ENCODE results near the gene PNLIPRP2. TPM values are rescaled to one million over a fixed set of nuclear protein-coding genes. Genes with fewer than 3 reads are reported as not detected.

The PNLIPRP2 gene
- polyA plus RNA-seq, 2 of the 4 experiments (the other 2 are of a cell fraction) = 0.09 TPM; not detected in 1

DNA sequence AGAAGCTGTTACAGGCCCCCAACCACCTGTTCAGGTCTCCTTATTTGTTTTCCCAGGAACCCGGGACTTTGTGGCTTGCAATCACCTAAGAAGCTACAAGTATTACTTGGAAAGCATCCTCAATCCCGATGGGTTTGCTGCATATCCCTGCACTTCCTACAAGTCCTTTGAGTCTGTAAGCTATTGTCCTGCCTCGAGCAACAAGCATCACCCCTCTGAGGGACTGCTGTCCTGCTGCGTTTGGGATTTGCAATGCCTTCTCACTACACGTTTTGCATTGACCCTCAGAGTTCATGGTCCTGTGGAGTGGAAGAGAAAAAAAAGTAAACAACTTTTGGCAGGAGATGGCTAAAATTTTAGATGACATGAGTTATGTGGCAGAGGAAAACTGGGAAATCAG is 20.8 kb upstream of the PNLIPRP2 start:
- no peak overlapping the region for H3K27ac ChIP-seq
- 7% methylated on average over 5 of the region's 5 CpGs for WGBS (ENCODE audit: missing lambda C conversion rate)
- no peak overlapping the region for H3K4me2 ChIP-seq
- POLR2A ChIA-PET = no interaction called here
- no peak for ATAC-seq
- H3K4me3 ChIP-seq = no peak overlapping the region
- no peaks in the 10 kb centered on the region for H3K4me1 ChIP-seq
- TF ChIP-seq, protein P1, sequence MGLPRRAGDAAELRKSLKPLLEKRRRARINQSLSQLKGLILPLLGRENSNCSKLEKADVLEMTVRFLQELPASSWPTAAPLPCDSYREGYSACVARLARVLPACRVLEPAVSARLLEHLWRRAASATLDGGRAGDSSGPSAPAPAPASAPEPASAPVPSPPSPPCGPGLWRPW (IDR thresholded peaks at IDR 0.05) = no peak
- TF ChIP-seq ESRRA (IDR thresholded peaks at IDR 0.05; ENCODE audit: borderline replicate concordance, low read length) (no peak), RAD21 (conservative IDR thresholded peaks at IDR 0.05 in 1 of 2, IDR thresholded peaks at IDR 0.05 in 1 of 2) (no peak), MYC (IDR thresholded peaks at IDR 0.05; ENCODE audit: borderline replicate concordance, low read length) (no peak), ZSCAN20 (CRISPR knock-in tag; IDR thresholded peaks at IDR 0.05) (no peak), JUN (IDR thresholded peaks at IDR 0.05) (no peak), MAZ (IDR thresholded peaks at IDR 0.05; ENCODE audit: borderline replicate concordance, low read depth, low read length) (no peak), RCOR1 (IDR thresholded peaks at IDR 0.05; ENCODE audit: low read depth, low read length) (no peak), NR3C1 (IDR thresholded peaks at IDR 0.05) (no peak), FOXS1 (CRISPR knock-in tag; IDR thresholded peaks at IDR 0.05) (no peak), NPAS2 (CRISPR knock-in tag; IDR thresholded peaks at IDR 0.05; ENCODE audit: borderline replicate concordance) (no peak), HDAC2 (IDR thresholded peaks at IDR 0.05) (no peak), HOXB13 (CRISPR knock-in tag; IDR thresholded peaks at IDR 0.05; ENCODE audit: low read depth) (no peak), SMC3 (IDR thresholded peaks at IDR 0.05) (no peak)
- TF ChIP-seq, protein P2, sequence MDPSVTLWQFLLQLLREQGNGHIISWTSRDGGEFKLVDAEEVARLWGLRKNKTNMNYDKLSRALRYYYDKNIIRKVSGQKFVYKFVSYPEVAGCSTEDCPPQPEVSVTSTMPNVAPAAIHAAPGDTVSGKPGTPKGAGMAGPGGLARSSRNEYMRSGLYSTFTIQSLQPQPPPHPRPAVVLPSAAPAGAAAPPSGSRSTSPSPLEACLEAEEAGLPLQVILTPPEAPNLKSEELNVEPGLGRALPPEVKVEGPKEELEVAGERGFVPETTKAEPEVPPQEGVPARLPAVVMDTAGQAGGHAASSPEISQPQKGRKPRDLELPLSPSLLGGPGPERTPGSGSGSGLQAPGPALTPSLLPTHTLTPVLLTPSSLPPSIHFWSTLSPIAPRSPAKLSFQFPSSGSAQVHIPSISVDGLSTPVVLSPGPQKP (IDR thresholded peaks at IDR 0.05; ENCODE audit: low read depth, low read length) = no peak
- TF ChIP-seq, protein P3, sequence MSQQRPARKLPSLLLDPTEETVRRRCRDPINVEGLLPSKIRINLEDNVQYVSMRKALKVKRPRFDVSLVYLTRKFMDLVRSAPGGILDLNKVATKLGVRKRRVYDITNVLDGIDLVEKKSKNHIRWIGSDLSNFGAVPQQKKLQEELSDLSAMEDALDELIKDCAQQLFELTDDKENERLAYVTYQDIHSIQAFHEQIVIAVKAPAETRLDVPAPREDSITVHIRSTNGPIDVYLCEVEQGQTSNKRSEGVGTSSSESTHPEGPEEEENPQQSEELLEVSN (IDR thresholded peaks at IDR 0.05; ENCODE audit: borderline replicate concordance, low read depth) = no peak
- TF ChIP-seq, protein P4, sequence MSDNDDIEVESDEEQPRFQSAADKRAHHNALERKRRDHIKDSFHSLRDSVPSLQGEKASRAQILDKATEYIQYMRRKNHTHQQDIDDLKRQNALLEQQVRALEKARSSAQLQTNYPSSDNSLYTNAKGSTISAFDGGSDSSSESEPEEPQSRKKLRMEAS (IDR thresholded peaks at IDR 0.05) = no peak
- H3K9me3 ChIP-seq = no peaks in the 10 kb centered on the region
- no peak for DNase-seq (ENCODE audit: low read depth in 1 of 2, low spot score in 1 of 2)
- FAIRE-seq = no peak
- CTCF ChIA-PET = no interaction called here

DNA sequence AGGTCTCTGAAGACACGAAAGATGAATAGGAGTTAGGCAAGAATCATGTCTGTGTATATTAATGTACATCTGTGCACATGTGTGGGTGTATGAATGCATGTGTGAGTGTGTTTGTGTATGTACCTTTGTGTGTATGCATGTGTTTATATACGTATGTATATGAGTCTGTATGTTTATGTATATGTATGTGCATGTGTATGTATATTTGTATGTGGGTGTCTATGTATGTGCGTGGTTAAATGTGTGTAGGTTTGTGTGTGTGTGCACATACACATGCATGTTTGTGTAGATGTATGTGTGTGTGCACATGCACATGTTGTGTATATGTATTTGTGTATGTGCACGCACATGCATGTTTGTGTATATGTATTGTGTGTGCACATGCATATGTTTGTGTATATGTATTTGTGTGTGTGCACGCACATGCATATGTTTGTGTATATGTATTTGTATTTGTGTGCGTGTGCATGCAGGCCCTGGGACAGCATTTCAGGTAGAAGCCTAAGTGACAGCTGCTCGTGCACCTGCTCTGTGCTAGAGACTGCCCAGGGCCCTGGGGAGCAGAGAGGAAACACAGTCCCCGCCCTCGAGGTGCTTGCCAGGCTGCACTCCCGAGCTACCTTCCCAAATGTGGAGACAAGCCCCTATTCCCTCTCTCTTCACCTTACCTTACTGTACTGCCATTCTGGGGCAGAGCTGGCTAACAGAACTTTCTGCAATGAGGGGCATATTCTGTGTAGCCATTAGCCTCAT is 17.9 kb upstream of the PNLIPRP2 start:
- TF ChIP-seq, protein P4 (IDR thresholded peaks at IDR 0.05) = no peak
- TF ChIP-seq ZSCAN20 (CRISPR knock-in tag; IDR thresholded peaks at IDR 0.05) = no peak
- no peak for TF ChIP-seq NPAS2 (CRISPR knock-in tag; IDR thresholded peaks at IDR 0.05; ENCODE audit: borderline replicate concordance)
- no peak for TF ChIP-seq PHF8 (IDR thresholded peaks at IDR 0.05; ENCODE audit: borderline replicate concordance, low read depth)
- TF ChIP-seq NFE2L2 (conservative IDR thresholded peaks at IDR 0.05; ENCODE audit: low read length) = no peak
- no peak for TF ChIP-seq CHD4 (IDR thresholded peaks at IDR 0.05; ENCODE audit: borderline replicate concordance)
- TF ChIP-seq, protein P3 (IDR thresholded peaks at IDR 0.05; ENCODE audit: borderline replicate concordance, low read depth) = no peak
- TF ChIP-seq, protein P5, sequence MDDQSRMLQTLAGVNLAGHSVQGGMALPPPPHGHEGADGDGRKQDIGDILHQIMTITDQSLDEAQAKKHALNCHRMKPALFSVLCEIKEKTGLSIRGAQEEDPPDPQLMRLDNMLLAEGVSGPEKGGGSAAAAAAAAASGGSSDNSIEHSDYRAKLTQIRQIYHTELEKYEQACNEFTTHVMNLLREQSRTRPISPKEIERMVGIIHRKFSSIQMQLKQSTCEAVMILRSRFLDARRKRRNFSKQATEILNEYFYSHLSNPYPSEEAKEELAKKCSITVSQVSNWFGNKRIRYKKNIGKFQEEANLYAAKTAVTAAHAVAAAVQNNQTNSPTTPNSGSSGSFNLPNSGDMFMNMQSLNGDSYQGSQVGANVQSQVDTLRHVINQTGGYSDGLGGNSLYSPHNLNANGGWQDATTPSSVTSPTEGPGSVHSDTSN (IDR thresholded peaks at IDR 0.05) = no peak
- no peak for TF ChIP-seq RARB (CRISPR knock-in tag; IDR thresholded peaks at IDR 0.05)
- no peak for ATAC-seq
- Histone ChIP-seq H3K4me2 (no peak overlapping the region), H3K4me1 (no peaks in the 10 kb centered on the region), H3K27ac (no peak overlapping the region), H3K4me3 (no peak overlapping the region), H3K9me3 (no peaks in the 10 kb centered on the region)
- WGBS (ENCODE audit: missing lambda C conversion rate) = 51% methylated on average over 8 of the region's 10 CpGs
- DNase-seq (ENCODE audit: low read depth in 1 of 2, low spot score in 1 of 2) = no peak
- FAIRE-seq = no peak
- ChIA-PET POLR2A (no interaction called here), CTCF (no interaction called here)

Data from A549 (cell line).